T-helper 22 cell (primary cell): Measurements from ENCODE around the gene PTGES2.

Source experiments
- DNase-seq: peaks from one replicate; pipeline ENCODE4 v3.0.0-alpha.2; 2020; ENCODE audit warnings: low read depth

Gene PTGES2

DNA sequence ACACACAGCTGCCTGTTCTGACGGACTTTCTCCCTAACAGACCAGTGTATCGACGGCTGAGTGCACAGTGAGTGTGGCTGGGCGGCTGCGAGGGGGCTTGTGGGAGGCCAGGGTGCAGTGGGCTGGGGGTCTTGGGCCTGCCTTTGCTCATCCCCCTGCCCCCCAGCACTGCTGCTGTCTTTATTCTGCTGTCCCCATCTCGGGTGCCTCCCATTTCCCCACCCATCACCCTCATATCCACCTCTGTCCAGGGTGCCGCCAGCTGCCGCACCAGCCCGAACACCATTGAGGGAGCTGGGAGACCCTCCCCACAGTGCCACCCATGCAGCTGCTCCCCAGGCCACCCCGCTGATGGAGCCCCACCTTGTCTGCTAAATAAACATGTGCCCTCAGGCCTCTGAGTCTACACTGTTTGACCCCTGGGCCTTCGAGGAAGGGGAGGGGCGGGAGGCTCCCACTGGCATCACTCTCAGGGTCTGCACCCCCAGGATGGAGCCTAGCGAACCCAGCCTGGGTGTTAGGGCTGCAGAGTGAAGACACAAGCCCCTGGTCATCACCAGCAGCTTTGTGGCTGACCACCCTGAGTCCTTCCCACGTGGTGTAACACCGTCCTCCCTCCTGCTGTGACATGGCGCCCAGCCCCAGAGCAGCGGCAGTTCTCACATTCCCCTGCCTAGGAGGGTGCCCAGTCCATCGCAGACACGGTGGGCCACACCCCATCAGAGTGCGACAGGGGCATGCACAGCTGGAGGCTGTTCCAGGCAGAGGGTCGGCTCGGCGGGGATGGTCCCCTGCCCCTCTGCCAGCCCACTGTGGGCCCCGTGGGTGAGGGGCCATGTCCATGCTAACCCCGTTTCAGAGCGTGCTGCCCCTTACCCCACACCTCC is 25.8 kb upstream of the PTGES2 start:
- DNase-seq: no peak

DNA sequence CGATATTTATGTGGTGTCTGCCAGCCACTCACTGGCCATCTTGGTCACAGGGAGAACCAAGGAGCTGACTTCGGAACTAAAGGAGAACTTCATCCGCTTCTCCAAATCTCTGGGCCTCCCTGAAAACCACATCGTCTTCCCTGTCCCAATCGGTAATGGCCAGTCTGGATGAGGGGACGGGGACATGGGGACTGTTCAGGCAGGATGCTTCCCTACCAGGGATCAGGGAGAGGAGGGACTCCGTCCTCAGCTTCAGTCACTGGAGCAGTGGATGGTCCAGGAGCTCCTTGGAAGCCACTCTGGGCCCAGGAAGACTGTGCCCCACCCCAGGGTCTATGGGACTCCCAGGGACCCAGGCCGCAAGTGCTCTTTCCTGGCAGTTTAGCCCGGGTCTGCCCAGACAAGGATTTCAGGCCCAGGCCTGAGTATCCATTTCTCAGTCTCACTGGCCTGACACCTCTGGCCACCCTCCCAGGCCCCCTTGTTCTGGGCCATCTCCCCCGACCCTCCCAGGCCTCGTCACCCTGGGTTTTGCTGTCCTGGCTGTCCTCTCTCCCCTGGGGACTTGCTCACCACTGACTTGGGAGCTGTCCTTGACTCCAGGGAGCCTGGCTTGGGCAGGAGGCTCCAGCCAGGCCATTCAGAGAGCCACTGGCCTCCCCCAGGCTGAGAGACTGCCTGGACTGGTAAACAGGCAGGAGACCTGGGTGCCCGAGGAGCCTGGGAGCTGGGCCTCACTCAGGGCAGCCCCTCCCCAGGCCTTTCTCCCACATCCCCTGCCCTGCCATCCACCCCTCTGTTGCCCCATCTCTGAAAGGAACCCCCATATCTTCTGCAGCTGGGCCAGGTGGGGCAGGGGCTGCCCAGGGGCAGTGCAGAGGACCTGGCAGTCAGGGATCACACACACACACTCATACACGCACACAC is 24.9 kb upstream of the PTGES2 start:
- no peak for DNase-seq

- DNase-seq: no peak
Observed at GRCh38 chr9:128151309-128152132, 24.0 kb upstream of the PTGES2 start.

- no peak for DNase-seq
Observed at GRCh38 chr9:128150594-128151308, 23.2 kb upstream of the PTGES2 start.

GRCh38 chr9:128149951-128150593 is 22.5 kb upstream of the PTGES2 start:
- DNase-seq: no peak

GRCh38 chr9:128149001-128149701 is 21.6 kb upstream of the PTGES2 start, which contains the start of gene LCN2:
Gene LCN2 (plus strand): TSS chr9:128149453. CDS start chr9:128149526, 73 bp downstream.
- no peak for DNase-seq

DNA sequence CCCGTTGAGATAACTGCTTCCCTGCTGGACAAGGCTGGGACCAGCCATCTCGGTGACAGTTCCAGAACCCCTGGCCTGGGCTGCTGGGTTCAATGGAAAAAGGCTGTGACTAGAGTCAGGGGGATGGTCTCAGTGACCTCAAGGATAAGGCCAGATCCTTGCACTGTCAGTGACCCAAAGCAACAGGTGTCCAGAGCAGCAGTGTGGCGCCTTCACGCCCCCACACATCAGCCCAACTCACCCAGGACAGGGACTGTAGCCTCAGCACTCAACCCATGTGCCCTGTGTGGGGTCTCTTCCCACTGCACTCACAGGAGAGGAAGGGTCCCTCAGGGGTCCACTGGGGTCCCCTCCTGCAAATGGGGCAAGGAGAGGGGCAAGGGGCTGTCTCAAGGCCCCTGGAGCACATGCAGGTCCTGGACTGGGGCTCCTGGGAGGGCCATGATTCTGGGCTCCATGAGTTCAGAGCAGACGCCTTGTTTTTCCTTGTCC is 21.0 kb upstream of the PTGES2 start:
- no peak for DNase-seq

- no peak for DNase-seq
Observed at GRCh38 chr9:128146591-128147120, 19.1 kb upstream of the PTGES2 start.

DNA sequence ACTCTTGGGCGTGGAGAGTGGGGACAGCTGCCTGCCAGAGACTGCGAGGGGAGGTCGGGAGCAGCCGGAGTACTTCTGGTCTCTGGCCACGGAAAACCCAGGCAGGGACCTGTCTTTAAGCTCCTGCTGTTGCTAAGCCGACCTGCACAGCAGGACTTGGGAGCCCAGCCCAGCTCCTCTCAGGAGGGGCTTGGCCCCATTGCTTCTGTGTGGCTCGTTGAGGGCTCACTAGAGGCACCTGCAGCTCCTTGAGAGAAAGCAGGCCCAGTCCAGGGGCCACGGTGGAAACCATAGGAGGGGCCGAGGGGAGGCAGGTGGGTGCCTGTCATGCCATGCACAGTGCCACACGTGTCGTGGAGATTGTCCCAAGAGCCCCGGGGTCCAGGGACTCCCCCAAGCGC is 18.4 kb upstream of the PTGES2 start:
- no peak for DNase-seq

DNA sequence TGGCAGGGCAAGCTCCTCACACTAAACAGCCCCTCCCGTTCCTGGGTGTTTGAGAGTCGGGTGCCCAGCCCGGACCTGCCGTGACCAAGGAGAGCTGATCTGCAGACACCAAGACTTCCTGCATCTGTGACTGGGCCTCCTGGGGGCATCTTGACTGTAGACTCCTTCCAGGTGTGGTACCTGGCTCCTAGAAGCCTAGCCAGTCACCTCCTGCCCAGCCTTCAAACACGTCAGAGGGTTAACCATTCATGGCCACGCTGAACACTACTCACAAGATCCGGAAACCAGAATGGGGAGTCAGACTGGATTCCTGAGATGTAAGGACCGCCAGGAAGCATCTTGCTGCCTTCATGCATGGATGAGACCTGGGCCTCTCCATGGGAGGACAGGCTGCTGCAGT is 18.0 kb upstream of the PTGES2 start:
- DNase-seq: no peak

DNA sequence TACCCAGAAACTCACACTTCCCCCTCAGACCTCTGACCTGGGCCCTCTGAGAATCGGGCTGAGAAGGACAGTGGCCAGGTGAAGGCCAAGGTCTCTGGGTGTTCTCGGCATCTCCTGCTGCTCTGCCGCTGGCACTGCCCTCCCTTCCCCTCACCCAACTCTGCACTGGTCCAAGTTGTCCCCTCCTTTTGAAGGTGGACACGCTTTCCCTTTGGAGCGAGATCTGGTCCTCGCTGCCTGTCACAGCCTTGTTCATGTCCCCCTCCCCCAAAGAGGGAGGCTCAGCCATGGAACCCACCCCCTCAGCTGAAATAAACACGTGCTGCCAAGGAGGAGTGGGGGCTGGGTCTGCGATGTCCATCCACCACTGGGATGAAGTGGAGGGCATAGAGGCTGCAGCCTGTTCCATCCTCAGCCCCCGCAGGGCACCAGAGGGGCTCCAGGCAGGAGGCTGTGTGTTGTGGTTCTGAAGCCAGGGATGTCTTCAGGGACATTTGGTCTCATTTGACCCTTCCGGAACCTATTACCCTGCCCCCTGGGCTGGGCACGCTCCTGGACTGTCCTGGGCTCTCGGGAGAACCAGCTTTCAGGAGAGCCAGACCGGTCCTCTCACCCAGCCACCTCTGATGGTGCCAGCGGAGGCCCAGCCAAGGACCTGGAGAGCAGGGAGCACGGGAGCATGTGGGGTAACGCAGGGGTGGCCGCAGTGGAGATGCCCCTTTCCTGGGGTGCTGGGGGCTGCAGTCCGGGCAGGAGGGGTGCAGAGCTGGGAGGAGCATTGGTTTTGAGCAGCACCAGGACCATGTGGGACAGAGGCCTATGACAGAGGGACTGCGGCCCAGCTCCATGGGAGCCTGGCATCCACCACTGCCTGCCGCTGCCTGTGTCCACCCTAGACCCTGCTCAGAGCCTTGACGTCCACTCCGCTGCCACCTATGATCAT is 17.0 kb upstream of the PTGES2 start:
- DNase-seq: no peak

- no peak for DNase-seq
Observed at GRCh38 chr9:128143525-128144238, 16.2 kb upstream of the PTGES2 start.

GRCh38 chr9:128142596-128142995 is 15.1 kb upstream of the PTGES2 start:
- DNase-seq: no peak

DNA sequence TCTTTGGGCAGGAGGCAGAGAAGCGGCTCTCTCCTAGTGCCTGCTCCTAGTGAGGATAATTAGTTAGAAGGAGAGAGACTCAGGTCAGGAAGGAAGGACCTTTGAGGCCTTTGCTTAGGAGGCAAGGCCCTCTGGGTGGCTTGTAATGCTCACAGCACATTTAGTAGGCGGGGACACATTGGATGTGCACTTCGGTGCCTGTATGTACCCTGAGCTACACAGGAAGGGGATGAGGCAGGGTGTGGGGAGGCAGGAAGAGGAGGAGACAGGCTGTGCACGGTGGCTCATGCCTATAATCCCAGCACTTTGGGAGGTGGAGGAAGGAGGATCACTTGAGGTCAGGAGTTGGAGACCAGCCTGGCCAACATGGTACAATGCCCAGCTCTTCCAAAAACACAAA is 14.5 kb upstream of the PTGES2 start:
- no peak for DNase-seq

DNA sequence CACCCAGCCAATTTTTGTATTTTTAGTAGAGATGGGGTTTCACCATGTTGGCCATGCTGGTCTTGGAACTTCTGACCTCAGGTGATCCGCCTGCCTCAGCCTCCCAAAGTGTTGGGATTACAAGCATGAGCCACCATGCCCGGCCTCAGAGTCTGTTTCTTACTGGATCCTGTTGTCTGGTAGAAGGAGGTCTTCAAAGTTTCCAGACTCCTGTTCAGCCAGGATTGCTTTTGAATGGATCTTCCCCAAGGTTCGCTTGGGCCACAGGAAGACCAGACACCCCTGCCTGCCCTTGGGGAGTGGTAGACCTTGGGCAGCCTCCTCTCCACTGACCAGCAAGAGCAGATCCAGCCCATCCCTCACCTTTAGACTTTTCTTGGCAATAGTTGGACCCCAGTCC is 14.1 kb upstream of the PTGES2 start:
- no peak for DNase-seq

DNA sequence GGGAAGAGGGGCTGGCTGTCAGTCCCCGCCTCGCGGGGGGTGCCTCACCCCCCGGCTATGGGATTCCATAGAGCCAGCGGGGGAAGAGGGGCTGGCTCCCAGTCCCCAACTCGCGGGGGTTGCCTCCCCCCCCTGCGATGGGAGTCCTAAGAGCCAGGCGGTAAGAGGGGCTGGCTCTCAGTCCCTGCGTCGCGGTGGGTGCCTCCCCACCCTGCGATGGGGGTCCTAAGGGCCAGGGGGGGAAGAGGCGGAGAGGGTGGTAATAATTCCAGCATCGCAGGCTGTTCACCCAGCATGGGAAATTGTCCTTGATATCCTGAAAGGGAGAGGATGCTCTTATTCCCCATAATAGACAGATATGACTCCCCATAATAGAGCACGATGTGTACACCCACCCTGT is 12.1 kb upstream of the PTGES2 start:
- no peak for DNase-seq

- DNase-seq: no peak
Observed at GRCh38 chr9:128138001-128138400, 10.5 kb upstream of the PTGES2 start.
